Parietal lobe (tissue), 2 donors: Measurements from ENCODE around the gene ZFHX3. TPM values are rescaled to one million over a fixed set of nuclear protein-coding genes. Genes with fewer than 3 reads are reported as not detected.

Experiments used
- small RNA-seq: library from RNA; depleted of rRNA; stranded (forward); fragments of <200 nt; gene quantifications from one replicate; pipeline ENCODE3, GENCODE V24; 2014; ENCODE audit warnings: low replicate concordance
- total RNA-seq: library from RNA; depleted of rRNA; stranded (reverse); fragments of >200 nt; gene quantifications from one replicate; pipeline ENCODE4 v1.2.3, GENCODE V29; 2014

Gene ZFHX3, protein sequence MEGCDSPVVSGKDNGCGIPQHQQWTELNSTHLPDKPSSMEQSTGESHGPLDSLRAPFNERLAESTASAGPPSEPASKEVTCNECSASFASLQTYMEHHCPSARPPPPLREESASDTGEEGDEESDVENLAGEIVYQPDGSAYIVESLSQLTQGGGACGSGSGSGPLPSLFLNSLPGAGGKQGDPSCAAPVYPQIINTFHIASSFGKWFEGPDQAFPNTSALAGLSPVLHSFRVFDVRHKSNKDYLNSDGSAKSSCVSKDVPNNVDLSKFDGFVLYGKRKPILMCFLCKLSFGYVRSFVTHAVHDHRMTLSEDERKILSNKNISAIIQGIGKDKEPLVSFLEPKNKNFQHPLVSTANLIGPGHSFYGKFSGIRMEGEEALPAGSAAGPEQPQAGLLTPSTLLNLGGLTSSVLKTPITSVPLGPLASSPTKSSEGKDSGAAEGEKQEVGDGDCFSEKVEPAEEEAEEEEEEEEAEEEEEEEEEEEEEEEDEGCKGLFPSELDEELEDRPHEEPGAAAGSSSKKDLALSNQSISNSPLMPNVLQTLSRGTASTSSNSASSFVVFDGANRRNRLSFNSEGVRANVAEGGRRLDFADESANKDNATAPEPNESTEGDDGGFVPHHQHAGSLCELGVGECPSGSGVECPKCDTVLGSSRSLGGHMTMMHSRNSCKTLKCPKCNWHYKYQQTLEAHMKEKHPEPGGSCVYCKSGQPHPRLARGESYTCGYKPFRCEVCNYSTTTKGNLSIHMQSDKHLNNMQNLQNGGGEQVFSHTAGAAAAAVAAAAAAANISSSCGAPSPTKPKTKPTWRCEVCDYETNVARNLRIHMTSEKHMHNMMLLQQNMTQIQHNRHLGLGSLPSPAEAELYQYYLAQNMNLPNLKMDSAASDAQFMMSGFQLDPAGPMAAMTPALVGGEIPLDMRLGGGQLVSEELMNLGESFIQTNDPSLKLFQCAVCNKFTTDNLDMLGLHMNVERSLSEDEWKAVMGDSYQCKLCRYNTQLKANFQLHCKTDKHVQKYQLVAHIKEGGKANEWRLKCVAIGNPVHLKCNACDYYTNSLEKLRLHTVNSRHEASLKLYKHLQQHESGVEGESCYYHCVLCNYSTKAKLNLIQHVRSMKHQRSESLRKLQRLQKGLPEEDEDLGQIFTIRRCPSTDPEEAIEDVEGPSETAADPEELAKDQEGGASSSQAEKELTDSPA (N-terminal part only)
- total RNA-seq = 7.2 TPM

DNA sequence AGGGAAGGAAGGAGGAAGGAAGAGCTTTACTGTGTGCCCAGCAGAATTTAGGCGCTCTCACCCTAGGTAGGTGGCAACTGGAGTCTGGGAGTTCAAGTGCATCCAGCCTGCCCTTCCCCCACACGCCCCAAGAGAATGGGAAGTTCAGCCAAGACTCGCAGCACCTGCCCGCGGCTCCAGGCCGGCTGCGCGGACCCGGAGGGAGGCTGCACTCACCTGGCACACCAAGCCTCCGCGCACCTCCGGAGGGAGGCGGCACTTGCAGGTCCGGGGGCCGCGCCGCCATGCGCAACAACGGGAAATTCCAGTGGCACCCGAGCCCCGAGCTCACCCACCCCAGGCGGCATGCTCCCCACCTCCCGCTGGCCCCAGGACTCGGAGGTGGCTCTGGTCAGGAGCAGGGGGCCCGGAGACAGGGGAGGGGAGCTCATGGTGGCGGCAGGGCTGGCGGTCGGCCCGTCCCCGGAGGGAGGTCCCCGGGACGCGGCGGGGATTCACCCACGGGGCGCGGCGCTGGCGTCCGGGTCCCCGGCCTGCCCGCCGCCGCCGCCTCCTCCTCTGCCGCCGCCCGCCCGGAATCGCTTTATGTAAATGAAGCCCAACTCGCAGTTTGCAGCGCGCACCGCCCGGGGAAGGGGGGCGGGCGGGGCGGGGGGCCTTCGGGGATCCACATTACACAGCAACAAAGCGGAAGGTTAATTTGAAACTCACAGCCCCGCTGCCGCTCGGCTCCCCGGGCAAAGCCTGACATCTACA is at the start of gene ZFHX3:
TSS of gene ZFHX3 (minus strand) at position 593 of the 756 bp plus-strand sequence. CDS start 87,983 bp downstream, outside the sequence.

Small RNAs within 50 kb of the gene (small RNA-seq; reads per million reads assigned to genes)
- not detected for gene AC002044.1
- not detected for gene RNU7-71P
